Panc1 (cell line): ENCODE results near the gene P2RX2.

Source experiments
- POLR2AphosphoS5 ChIP-seq: IDR thresholded peaks from 2 replicates; pipeline ENCODE4 v1.6.1; 2012; ENCODE audit warnings: mild to moderate bottlenecking, low read depth, low read length, moderate library complexity
- TF ChIP-seq, protein P1 (sequence below), 2 experiments: IDR thresholded peaks; 2 replicates each; pipeline ENCODE4 v1.6.1; 2011 to 2012; ENCODE audit warnings: low read depth in 2 of 2, control low read depth in 1 of 2, low read length in 1 of 2, mild to moderate bottlenecking in 1 of 2, moderate library complexity in 1 of 2; ENCODE audit not compliant: insufficient read depth in 1 of 2

DNA sequence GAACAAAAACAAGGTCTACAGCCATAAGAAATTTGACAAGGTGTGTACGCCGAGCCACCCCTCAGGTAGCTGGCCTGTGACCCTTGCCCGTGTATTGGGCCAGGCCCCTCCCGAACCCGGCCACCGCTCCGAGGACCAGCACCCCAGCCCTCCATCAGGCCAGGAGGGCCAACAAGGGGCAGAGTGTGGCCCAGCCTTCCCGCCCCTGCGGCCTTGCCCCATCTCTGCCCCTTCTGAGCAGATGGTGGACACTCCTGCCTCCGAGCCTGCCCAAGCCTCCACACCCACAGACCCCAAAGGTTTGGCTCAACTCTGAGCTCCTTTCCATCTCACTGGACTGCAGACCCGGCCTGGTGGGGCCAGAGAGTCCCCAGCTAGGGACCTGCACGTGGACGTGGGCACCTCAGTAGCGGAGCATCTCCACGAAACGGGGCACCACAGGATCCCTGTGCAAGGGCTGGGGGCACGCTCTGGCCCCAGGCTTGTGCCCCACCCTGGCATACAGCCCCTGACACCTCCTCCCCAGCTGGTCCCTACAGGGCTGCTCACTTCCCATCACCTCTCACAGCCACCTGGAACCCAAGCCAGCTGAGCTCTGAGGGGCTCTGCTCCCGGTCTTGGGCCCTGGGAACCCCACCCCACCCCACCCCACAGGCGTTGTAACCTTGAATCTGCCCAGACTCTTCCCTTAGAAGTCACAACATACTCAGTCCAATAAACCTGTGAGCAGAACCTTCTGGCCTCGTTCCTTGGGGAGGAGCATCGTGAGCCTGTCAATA lies 3.3 kb downstream of the P2RX2 start:
- no peak; the same call in 1 of the 2 replicates for TF ChIP-seq POLR2AphosphoS5
- TF ChIP-seq, protein P1, sequence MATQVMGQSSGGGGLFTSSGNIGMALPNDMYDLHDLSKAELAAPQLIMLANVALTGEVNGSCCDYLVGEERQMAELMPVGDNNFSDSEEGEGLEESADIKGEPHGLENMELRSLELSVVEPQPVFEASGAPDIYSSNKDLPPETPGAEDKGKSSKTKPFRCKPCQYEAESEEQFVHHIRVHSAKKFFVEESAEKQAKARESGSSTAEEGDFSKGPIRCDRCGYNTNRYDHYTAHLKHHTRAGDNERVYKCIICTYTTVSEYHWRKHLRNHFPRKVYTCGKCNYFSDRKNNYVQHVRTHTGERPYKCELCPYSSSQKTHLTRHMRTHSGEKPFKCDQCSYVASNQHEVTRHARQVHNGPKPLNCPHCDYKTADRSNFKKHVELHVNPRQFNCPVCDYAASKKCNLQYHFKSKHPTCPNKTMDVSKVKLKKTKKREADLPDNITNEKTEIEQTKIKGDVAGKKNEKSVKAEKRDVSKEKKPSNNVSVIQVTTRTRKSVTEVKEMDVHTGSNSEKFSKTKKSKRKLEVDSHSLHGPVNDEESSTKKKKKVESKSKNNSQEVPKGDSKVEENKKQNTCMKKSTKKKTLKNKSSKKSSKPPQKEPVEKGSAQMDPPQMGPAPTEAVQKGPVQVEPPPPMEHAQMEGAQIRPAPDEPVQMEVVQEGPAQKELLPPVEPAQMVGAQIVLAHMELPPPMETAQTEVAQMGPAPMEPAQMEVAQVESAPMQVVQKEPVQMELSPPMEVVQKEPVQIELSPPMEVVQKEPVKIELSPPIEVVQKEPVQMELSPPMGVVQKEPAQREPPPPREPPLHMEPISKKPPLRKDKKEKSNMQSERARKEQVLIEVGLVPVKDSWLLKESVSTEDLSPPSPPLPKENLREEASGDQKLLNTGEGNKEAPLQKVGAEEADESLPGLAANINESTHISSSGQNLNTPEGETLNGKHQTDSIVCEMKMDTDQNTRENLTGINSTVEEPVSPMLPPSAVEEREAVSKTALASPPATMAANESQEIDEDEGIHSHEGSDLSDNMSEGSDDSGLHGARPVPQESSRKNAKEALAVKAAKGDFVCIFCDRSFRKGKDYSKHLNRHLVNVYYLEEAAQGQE (IDR thresholded peaks at IDR 0.05; ENCODE audit: insufficient read depth in 1 of 2, low read depth in 2 of 2, low read length in 1 of 2) = no peak
